Measurements from ENCODE around the gene KIAA0040. TPM values are rescaled to one million over a fixed set of nuclear protein-coding genes. Genes with fewer than 3 reads are reported as not detected.
"Not testable (repeated sequence)": the region's sequence is repeated elsewhere in the genome, so short reads cannot be mapped to it uniquely, and the experiment has no call there.

The KIAA0040 gene
- total RNA-seq, 4 donors from 2014 or later = 13.4 to 21.6 (median 19.8) TPM

- DNase-seq (ENCODE audit: low spot score in 2 of 2) = no peak
- Histone ChIP-seq H3K4me1 (no peaks in the 10 kb centered on the region), H3K27ac (no peak overlapping the region), H3K4me3 (no peak overlapping the region), H3K27me3 (no peaks in the 10 kb centered on the region), H3K36me3 (no peaks in the 10 kb centered on the region), H3K9me3 (peaks cover 5% of the 10 kb centered on the region)
- 91% methylated on average over 1 of the region's 1 CpG for WGBS
- TF ChIP-seq POLR2A (IDR thresholded peaks at IDR 0.05) (no peak), CTCF (IDR thresholded peaks at IDR 0.05) (no peak), EP300 (IDR thresholded peaks at IDR 0.05) (no peak), POLR2AphosphoS5 (IDR thresholded peaks at IDR 0.05) (no peak)
Observed at GRCh38 chr1:175116210-175116798, 76.3 kb downstream of the KIAA0040 start.

GRCh38 chr1:175114996-175115395 lies 77.6 kb downstream of the KIAA0040 start:
- Histone ChIP-seq H3K4me1 (no peaks in the 10 kb centered on the region), H3K4me3 (no peak overlapping the region), H3K9me3 (peaks cover 5% of the 10 kb centered on the region), H3K27me3 (no peaks in the 10 kb centered on the region), H3K36me3 (no peaks in the 10 kb centered on the region), H3K27ac (no peak overlapping the region)
- no peak for DNase-seq (ENCODE audit: low spot score in 2 of 2)
- WGBS = 75% methylated on average over 1 of the region's 2 CpGs
- TF ChIP-seq POLR2A (IDR thresholded peaks at IDR 0.05) (no peak), EP300 (IDR thresholded peaks at IDR 0.05) (no peak), POLR2AphosphoS5 (IDR thresholded peaks at IDR 0.05) (no peak), CTCF (IDR thresholded peaks at IDR 0.05) (no peak)

GRCh38 chr1:175108331-175108820 lies 84.2 kb downstream of the KIAA0040 start:
- H3K9me3 ChIP-seq; H3K27me3 ChIP-seq; H3K36me3 ChIP-seq; H3K4me1 ChIP-seq; H3K27ac ChIP-seq; H3K4me3 ChIP-seq; DNase-seq (ENCODE audit: low spot score in 2 of 2): not testable (repeated sequence)
- 100% methylated on average over 5 of the region's 25 CpGs for WGBS

Other genes starting within 250 kb of the KIAA0040 start
- 10 to 100 TPM; 41.8 to 66.7 (median 64.5) TPM for gene CACYBP, start 192.8 kb downstream of the KIAA0040 start, total RNA-seq
- 10 to 100 TPM; 12.7 to 22.9 (median 17.9) TPM for gene MRPS14, start 169.4 kb downstream of the KIAA0040 start, total RNA-seq
- 1 to 10 TPM in 1 of 4 donors, under 1 TPM in 3; 0.16 to 2.2 (median 0.63) TPM for gene TNN, start 124.9 kb downstream of the KIAA0040 start, total RNA-seq